ENCODE results near the gene POU2F2.

GRCh38 chr19:42089191-42089750, 43.0 kb downstream of the POU2F2 start:
- no peak for TF ChIP-seq POLR2A (IDR thresholded peaks at IDR 0.05)
- TF ChIP-seq CTCF (IDR thresholded peaks at IDR 0.05): no peak

Data from uterus (tissue), 2 donors.